GM11168 (cell line): ENCODE data around the gene MRPL36.
"Not testable (repeated sequence)": the region's sequence is repeated elsewhere in the genome, so short reads cannot be mapped to it uniquely, and the experiment has no call there.

ENCODE experiments used
- in situ Hi-C: fragments of 300-500 bp; cut with MboI; formaldehyde crosslinking; loops from one replicate; pipeline ENCODE4 v1.12.0; 2022; ENCODE audit warnings: low sequenced_read_pairs; ENCODE audit not compliant: unreplicated experiment

The MRPL36 gene

DNA sequence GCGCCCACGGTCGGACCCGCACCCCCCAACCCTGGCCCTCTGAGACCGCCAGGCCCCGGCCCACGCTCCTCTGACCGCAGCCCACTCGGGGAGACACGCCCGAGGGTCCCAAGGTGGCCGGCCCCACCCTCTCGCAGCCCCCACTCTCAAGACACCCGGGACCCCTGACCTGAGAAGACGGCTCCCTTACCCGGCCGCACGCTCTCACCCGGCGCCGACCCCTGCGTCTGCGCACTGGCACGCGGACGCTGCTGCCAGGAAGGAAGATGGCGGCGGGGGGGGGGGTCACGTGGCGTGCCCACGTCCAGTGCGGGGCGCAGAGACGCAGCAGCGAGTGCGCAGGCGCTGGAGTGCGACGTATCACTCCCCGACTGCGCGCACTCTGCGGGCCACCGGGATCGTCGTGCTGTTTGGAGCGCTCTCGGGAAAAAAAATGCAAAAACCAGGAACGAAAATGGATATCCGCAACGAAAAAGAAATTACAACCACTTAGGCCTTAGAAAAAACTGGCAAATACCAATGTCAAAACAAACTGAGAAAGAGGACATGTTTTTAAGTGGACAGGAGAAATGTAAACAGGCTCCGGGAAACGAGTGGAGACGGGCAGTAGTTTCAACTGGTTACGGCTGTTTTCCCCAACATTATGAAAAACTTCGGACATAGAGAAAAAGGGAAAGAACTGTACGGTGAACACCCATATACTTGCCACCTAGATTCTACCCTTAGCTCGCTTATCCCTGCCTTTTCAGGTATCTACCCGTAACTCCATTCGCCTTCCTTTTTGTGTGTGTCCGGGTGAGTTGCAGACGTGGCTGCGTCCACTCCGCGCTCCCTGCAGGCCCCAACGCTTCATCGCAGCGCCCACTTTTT, at the start of gene MRPL36:
MRPL36 (minus strand) TSS at position 236 of the 870 bp plus-strand sequence. CDS start 902 bp downstream, outside the sequence.
- in situ Hi-C loops: no loop called here

GRCh38 chr5:1847611-1848010, 48.0 kb upstream of the MRPL36 start:
- in situ Hi-C loops: no loop called here

DNA sequence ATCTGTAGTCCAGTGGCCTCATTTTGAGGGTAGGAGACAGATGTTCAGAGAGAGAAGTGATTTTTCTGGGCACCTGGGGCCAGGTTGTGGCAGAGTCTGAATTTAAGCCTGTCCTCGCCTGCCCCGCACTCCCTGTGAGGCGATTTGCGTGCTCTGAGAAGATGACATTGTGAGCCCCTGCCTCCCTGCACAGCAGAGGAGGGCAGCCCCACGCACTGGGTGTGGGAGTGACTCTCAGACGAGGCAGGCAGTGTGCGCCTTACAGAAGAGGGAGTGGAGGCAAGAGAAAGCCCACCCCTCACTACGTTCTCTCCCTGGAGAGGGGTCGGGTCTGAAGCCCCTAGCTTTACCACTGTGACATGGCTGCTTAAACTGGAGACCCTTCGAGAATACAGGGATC, 47.4 kb upstream of the MRPL36 start:
- in situ Hi-C loops: no loop called here

GRCh38 chr5:1846583-1846982, 46.9 kb upstream of the MRPL36 start:
- in situ Hi-C loops: no loop called here

- in situ Hi-C loops: no loop called here
These were observed 46.1 kb upstream of the MRPL36 start for GRCh38 chr5:1845696-1846095.

DNA sequence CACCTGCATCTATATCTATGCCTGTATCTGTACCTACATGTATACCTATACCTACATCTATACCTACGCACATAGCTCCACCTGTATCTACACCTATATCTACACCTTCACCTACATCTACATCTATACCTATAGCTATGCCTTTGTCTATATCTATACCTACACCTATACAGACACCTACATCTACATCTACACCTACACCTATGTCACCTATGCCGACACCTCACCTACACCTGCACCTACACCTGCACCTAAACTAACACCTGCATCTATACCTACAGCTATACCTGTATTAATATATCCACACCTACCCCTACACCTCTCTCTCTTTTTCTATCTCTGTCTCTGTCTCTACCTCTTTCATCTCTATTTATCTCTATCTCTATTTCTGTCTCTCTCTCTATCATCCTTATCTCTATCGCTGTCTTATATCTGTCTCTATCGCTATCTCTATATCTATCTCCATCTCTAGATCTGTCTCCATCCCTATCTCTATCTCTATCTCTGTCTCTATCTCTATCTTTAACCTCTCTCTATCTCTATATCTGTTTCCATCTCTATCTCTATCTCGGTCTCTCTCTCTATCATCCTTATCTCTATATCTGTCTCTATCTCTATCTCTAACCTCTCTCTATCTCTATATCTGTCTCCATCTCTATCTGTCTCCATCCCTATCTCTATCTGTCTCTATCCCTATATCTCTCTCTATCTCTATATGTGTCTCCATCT, 45.2 kb upstream of the MRPL36 start:
- in situ Hi-C loops: no loop called here

GRCh38 chr5:1843761-1844160, 44.1 kb upstream of the MRPL36 start:
- in situ Hi-C loops: not testable (repeated sequence)

DNA sequence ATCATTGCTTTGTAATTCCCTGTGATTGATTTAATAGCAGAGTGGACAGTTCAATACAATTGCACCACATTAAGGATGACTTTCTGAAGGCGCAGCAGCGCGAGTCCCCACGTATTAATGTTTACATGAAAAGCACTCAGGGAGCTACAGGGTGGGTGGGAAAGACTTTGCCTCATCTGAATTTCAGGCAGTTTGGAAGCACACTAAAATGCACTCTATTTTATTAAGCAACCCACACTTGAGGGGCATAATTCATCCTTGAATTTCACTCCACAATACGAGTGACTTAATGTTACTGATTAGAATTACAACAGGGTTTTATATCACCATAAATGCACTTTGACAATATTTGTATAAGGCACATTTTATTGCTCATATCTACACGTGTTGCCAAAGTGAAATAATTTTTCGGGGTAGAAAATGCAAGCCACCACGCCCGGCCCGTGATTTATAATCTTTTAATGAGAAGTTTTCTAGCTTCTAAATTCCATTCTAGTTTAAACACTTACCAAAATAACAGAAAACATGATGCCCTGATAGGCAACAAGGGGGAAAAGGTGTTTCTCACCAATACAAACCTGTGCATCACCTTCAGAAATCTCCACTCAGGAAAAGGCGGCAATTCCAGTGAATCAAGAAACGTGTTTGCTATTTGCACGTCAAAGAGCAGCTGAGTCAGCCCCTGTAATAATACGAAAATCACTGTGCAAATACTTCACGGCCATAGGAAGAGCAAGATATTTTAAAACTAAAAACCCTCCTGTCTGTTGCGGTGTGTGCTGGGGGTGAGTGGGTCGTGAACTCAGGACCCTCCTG, 42.6 kb upstream of the MRPL36 start:
- in situ Hi-C loops: no loop called here

- in situ Hi-C loops: no loop called here
These were observed 41.3 kb upstream of the MRPL36 start for GRCh38 chr5:1840741-1841521.

GRCh38 chr5:1840071-1840547, 40.5 kb upstream of the MRPL36 start:
- in situ Hi-C loops: no loop called here

GRCh38 chr5:1838013-1838412, 38.4 kb upstream of the MRPL36 start:
- in situ Hi-C loops: no loop called here

DNA sequence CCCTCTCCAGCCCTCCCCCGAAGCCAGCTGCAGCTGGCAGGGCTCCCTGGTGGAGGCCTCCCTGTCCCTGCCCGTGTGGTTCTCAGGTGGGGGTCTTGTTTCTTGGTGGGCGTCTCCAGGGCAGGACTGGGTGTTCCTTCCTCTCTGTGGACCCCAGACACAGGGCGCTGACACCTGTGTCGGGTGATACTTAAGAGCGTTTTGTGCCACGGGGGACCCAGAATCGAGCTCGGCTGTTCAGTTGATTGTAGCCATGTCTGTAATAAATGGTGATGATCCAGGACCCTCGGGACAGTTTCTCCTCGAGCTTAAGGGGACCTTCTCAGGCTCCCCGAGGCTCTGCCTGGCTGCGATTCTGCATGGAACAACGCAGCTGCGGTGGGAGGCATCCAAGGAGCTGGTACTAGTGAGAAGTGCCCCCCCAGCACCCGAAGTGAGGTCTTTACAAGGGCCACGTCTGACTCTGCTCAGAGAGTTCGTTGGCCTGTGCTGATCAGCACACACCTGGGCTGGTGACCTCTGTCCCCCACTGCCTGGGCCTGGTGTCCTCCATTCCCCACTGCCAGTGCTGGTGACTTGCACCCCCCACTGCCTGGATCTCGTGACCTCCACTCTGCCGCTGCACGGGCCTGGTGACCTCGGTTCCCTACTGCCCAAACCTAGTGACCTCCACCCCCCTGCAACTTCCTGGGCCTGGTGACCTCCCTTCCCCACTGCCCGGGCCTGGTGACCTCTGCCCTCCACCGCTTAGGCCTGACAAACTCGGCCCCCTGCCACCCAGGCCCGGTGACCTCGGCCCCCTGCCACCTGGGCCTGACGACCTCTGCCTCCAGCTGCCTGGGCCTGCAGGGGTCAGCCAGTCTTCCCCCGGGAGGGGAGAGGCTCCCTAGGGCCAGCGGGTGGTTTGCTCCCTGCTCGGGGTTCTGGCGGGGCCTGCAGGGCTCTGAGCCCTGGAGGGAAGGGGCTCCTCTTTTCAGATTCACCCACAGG, 37.5 kb upstream of the MRPL36 start:
- in situ Hi-C loops: no loop called here

- in situ Hi-C loops: no loop called here
These were observed 36.7 kb upstream of the MRPL36 start for GRCh38 chr5:1836176-1836890.

- in situ Hi-C loops: no loop called here
These were observed 35.8 kb upstream of the MRPL36 start for GRCh38 chr5:1835431-1835830.

- in situ Hi-C loops: no loop called here
These were observed 35.2 kb upstream of the MRPL36 start for GRCh38 chr5:1834721-1835429.

DNA sequence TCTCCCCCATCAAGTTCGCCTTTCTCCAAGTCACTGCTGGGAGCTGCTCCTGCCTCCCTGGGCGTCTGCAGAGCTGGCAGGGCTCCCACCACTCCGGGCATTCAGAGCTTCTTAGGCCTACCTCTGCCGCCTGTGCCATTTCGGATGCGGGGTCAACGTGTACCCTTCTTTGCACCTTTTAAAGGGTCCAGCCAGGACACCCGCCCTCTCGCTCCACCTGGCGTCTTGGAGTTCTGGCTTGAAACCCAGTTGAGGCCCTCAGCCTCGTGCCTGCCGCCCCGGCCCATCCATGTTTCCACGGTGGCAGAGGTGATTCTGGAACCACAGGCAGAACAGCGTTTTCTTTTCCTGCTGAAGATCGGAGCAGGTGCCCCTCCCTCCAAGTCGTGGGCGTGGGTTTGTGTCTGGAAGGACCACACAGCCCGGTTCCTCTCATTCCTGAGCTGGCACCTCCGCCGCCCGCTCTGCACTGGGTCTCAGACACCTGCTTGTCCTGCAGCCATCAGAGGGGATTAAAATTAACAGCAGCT, 34.5 kb upstream of the MRPL36 start:
- in situ Hi-C loops: no loop called here
